GM12891 (cell line): ENCODE measurements around the gene GLCCI1.

ENCODE experiments used
- PAX5 ChIP-seq: IDR thresholded peaks from 2 replicates; pipeline ENCODE4 v1.6.1; 2011; ENCODE audit warnings: low read length, moderate library complexity, mild to moderate bottlenecking; ENCODE audit not compliant: insufficient read depth, severe bottlenecking
- POLR2A ChIP-seq: IDR thresholded peaks from 2 replicates; pipeline ENCODE4 v1.6.1; 2011; ENCODE audit warnings: low read depth, low read length, control low read depth
- POLR2AphosphoS5 ChIP-seq: IDR thresholded peaks from 2 replicates; pipeline ENCODE4 v1.6.1; 2011; ENCODE audit warnings: low read depth, low read length, control low read depth
- TAF1 ChIP-seq: IDR thresholded peaks from 2 replicates; pipeline ENCODE4 v1.6.1; 2011; ENCODE audit warnings: low read depth, low read length, control low read depth

DNA sequence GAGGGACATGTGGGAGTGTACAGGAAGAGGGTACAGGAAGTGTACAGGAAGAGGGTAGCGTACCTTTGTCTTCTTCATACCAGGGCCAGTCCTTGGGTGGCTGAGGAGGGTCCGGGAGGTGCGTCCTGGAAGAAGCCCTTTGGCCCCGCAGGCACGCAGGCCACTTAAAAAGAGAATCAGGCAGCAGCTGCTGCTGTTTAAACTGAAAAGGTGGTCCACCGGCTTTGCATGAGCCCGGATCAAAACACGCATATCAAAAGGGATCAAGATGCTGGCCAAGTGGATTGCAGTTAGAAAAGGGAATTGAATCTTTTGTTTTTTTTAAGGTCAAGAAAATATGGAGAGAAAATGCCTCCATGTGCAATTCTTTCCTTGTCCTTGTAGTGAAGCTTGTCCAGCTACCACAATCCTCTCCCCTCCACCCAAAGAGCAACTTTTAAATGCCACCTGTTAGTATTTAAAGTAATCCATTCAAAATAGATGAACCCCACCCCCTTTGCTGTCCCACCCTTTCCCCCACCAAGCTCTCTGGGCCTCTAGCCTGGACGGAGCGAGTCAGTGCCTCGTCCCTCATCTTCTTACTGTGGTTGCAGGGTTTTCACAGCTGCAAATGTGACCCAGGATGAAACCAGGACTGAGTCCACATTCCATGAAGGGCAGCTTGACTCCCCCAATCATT is 142.8 kb downstream of the GLCCI1 start:
- no peak for TF ChIP-seq POLR2AphosphoS5
- TF ChIP-seq POLR2A, result no peak
- TF ChIP-seq TAF1, result no peak
- TF ChIP-seq PAX5, result no peak
